Measurements from ENCODE around the gene CST11. TPM values are rescaled to one million over a fixed set of nuclear protein-coding genes. Genes with fewer than 3 reads are reported as not detected.

Gene CST11
- total and polyA plus RNA-seq, 9 of the 15 experiments (the other 6 are each of a cell fraction or from before 2014, with no cell fraction given) = not detected

GRCh38 chr20:23420943-23421931 lies 31.4 kb downstream of the CST11 start, which contains the start of gene NAPB (continued):
- TF ChIP-seq SAFB2 (IDR thresholded peaks at IDR 0.05; ENCODE audit: borderline replicate concordance, low read depth, low read length, severe bottlenecking) (no peak), SUPT5H (IDR thresholded peaks at IDR 0.05) (peak; percentile 75), HIVEP1 (CRISPR knock-in tag; IDR thresholded peaks at IDR 0.05) (no peak), TBP (optimal IDR thresholded peaks at IDR 0.05; ENCODE audit: low read depth, low read length) (peak; percentile 63), NRF1 (conservative IDR thresholded peaks at IDR 0.05 in 1 of 2, IDR thresholded peaks at IDR 0.05 in 1 of 2) (peak; percentile 96 to 97), HEY1 (CRISPR knock-in tag; IDR thresholded peaks at IDR 0.05; ENCODE audit: borderline replicate concordance) (no peak), PML (IDR thresholded peaks at IDR 0.05; ENCODE audit: low read length) (peak; percentile 33; the same call in 1 of the 2 replicates), HMG20B (CRISPR knock-in tag; IDR thresholded peaks at IDR 0.05) (no peak), CTCF (IDR thresholded peaks at IDR 0.05 in 2 of 3, conservative IDR thresholded peaks at IDR 0.05 in 1 of 3; ENCODE audit: insufficient read depth in 2 of 3, low read depth in 1 of 3, low read length in 3 of 3) (peak; percentile 15 to 47 (median 17); a peak in 3 of 6 replicates), KLF13 (tag; IDR thresholded peaks at IDR 0.05; ENCODE audit: borderline replicate concordance, low read depth) (peak; percentile 69), ZNF592 (IDR thresholded peaks at IDR 0.05) (no peak)
